HepG2 (cell line): ENCODE data around the gene CPT1B. TPM values are rescaled to one million over a fixed set of nuclear protein-coding genes. Genes with fewer than 3 reads are reported as not detected.

Experiments used
- ATF6 ChIP-seq: sonication (generic); formaldehyde crosslinking; conservative IDR thresholded peaks from 2 replicates; pipeline ENCODE4 v1.4.0; 2020; ENCODE audit warnings: missing genetic modification reagents
- GABPA ChIP-seq, 2 experiments: IDR thresholded peaks; 2 replicates each; pipeline ENCODE4 v1.6.1; 2011 to 2016; ENCODE audit warnings: low read depth in 2 of 2, low read length in 1 of 2, missing biosample characterization in 1 of 2, missing genetic modification characterization in 1 of 2
- GZF1 ChIP-seq: sonication (generic); formaldehyde crosslinking; IDR thresholded peaks from 2 replicates; pipeline ENCODE4 v1.5.1; 2020; ENCODE audit warnings: mild to moderate bottlenecking, missing genetic modification reagents
- HNRNPUL1 ChIP-seq: fragments of 200-400 bp; formaldehyde crosslinking; IDR thresholded peaks from 2 replicates; pipeline ENCODE4 v1.6.1; 2017; ENCODE audit warnings: low read depth, mild to moderate bottlenecking, low read length, moderate library complexity
- HOXA7 ChIP-seq: sonication (generic); formaldehyde crosslinking; IDR thresholded peaks from 2 replicates; pipeline ENCODE4 v1.8.1; 2022; ENCODE audit warnings: mild to moderate bottlenecking, missing genetic modification reagents, moderate library complexity
- MXD3 ChIP-seq: IDR thresholded peaks from 2 replicates; pipeline ENCODE4 v1.6.1; 2016; ENCODE audit warnings: mild to moderate bottlenecking, missing biosample characterization, missing genetic modification reagents
- TERF1 ChIP-seq: sonication (generic); formaldehyde crosslinking; IDR thresholded peaks from 2 replicates; pipeline ENCODE4 v1.8.0; 2022; ENCODE audit warnings: mild to moderate bottlenecking, missing genetic modification reagents, moderate library complexity
- ZNF235 ChIP-seq: sonication (generic); formaldehyde crosslinking; IDR thresholded peaks from 2 replicates; pipeline ENCODE4 v1.8.1; 2023; ENCODE audit warnings: mild to moderate bottlenecking, missing genetic modification reagents, borderline replicate concordance
- polyA plus RNA-seq, 8 experiments: library from polyadenylated mRNA; depleted of rRNA in 3 of 8; stranded (reverse) in 7 of 8; unstranded in 1 of 8; fragments of >200 nt; fragmentation: Illumina TruSeq in 4 of 8; extraction: Trizol in 4 of 8; gene quantifications; 2 replicates each; pipeline versions ENCODE4 v1.2.1 to v1.2.3, GENCODE V29; 2011 to 2016; ENCODE audit warnings: low read depth in 4 of 8, missing spikeins in 1 of 8, mixed read lengths in 1 of 8; ENCODE audit not compliant: insufficient read depth in 1 of 8
- total RNA-seq, 5 experiments: library from RNA; depleted of rRNA; stranded (reverse); fragments of >200 nt; fragmentation: Illumina TruSeq; extraction: Trizol; gene quantifications; 2 replicates each; pipeline ENCODE4 v1.2.3, GENCODE V29; 2016; ENCODE audit warnings: low read depth in 1 of 5

The CPT1B gene
- total and polyA plus RNA-seq, 2 of the 13 experiments (the other 11 are each of a cell fraction or from before 2014, with no cell fraction given) = 9.2 to 19.5 TPM

GRCh38 chr22:50626314-50626849, 48.2 kb upstream of the CPT1B start (continued):
- TF ChIP-seq TERF1 (CRISPR knock-in tag) = no peak
- TF ChIP-seq ATF6 = no peak
- TF ChIP-seq HOXA7 (CRISPR knock-in tag) = no peak
- no peak for TF ChIP-seq MXD3 (CRISPR knock-in tag)
- no peak for TF ChIP-seq GZF1 (CRISPR knock-in tag)
- TF ChIP-seq ZNF235 (CRISPR knock-in tag) = no peak
- no peak for TF ChIP-seq HNRNPUL1
- TF ChIP-seq GABPA (IDR thresholded peaks at IDR 0.05; ENCODE audit: low read depth, low read length) = no peak
- TF ChIP-seq GABPA (CRISPR knock-in tag; IDR thresholded peaks at IDR 0.05; ENCODE audit: low read depth) = no peak
